ENCODE data around the gene RALGAPB.

Gene RALGAPB

DNA sequence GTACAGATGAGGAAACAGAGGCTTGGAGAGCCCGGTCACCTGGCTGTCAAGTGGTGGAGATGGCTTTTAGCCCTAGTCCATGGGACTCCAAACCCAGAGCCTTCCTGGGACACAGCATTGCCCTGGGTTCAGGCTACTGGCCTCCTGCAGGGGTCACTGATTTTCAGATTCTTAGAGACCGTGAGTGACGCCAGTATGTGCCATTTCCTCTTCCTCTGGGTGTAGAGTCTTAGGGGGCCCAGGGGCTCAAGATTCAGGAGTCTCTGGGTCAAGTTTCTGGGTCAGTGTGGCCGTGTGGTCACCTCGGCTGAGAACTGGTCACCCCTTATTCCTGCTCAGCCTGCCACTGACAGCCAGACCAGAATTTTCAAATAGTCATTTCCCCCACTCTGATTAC, 129.5 kb downstream of the RALGAPB start:
- H3K36me3 ChIP-seq (ENCODE audit: insufficient read depth, low read length), result no peaks in the 10 kb centered on the region
- no peaks in the 10 kb centered on the region for H3K9me3 ChIP-seq (ENCODE audit: control insufficient read depth, insufficient read depth, low read length)
- H3K9ac ChIP-seq (ENCODE audit: low read depth, low read length), result peak overlapping the region; percentile 67; the same call in 1 of the 2 replicates
- H3K4me1 ChIP-seq (ENCODE audit: insufficient read depth, low read length), result peaks cover 34% of the 10 kb centered on the region

DNA sequence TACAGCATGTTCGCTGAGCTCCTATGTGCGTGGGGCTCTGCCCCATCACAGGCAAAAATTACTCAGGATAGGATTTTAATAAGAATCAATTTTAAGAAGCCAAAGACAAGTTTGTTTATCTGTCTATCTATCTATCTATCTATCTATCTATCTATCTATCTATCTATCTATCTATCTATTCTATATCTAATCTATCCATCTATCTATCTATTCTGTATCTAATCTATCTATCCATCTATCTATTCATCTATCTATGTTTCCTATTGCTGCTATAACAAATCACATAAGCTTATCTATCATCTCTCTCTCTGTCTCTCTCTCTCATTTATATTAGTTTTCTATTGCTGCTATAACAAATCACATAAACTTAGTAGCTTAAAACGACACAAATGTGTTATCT, 130.6 kb downstream of the RALGAPB start:
- H3K36me3 ChIP-seq (ENCODE audit: insufficient read depth, low read length), result no peaks in the 10 kb centered on the region
- H3K4me1 ChIP-seq (ENCODE audit: insufficient read depth, low read length), result peaks cover 43% of the 10 kb centered on the region
- no peaks in the 10 kb centered on the region for H3K9me3 ChIP-seq (ENCODE audit: control insufficient read depth, insufficient read depth, low read length)
- no peak overlapping the region; the same call in 1 of the 2 replicates for H3K9ac ChIP-seq (ENCODE audit: low read depth, low read length)

DNA sequence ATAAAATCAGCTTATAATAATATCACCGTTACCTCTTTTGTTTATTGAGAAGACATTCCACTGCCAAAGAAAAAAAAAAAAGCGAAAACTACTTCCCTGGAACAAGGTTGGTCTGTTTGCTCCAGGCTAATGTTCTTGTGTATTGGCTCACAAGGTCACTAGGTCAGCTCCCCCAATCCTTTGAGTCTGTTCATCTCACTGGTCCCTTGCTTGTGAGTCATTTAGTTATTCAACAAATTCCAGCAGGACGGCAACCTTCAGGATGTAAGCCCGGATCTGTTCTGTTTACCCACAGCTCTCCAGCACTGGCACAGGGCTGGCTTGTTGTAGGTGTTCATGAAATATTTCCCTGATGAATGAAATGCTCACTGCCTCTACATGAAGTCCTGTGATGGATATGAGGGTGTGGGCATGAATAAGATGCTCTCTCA, 132.2 kb downstream of the RALGAPB start:
- peaks cover 42% of the 10 kb centered on the region for H3K4me1 ChIP-seq (ENCODE audit: insufficient read depth, low read length)
- no peak overlapping the region for H3K9ac ChIP-seq (ENCODE audit: low read depth, low read length)
- no peaks in the 10 kb centered on the region for H3K36me3 ChIP-seq (ENCODE audit: insufficient read depth, low read length)
- H3K9me3 ChIP-seq (ENCODE audit: control insufficient read depth, insufficient read depth, low read length), result no peaks in the 10 kb centered on the region

DNA sequence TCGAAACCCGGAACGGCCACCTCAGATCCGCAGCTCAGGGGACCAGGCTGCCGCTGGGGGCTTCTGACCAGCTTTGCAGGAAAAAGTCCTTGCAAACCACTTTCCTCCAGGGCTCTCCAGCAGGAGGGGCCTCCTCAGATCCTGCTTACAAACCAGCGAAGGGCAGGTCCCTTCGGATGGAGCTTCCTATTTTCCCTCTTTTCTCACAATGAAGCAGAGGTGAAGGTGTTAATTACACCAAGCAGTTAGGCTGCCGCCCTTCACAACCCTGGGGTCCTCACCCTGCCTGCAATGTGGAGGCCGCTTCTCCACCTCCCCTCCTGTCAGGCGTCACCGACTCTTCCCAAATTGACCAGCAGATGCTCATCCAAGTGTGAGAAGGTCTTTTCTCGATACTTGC, 134.7 kb downstream of the RALGAPB start:
- no peak overlapping the region for H3K9ac ChIP-seq (ENCODE audit: low read depth, low read length)
- H3K36me3 ChIP-seq (ENCODE audit: insufficient read depth, low read length), result no peaks in the 10 kb centered on the region
- peaks cover 31% of the 10 kb centered on the region for H3K4me1 ChIP-seq (ENCODE audit: insufficient read depth, low read length)
- H3K9me3 ChIP-seq (ENCODE audit: control insufficient read depth, insufficient read depth, low read length), result no peaks in the 10 kb centered on the region

DNA sequence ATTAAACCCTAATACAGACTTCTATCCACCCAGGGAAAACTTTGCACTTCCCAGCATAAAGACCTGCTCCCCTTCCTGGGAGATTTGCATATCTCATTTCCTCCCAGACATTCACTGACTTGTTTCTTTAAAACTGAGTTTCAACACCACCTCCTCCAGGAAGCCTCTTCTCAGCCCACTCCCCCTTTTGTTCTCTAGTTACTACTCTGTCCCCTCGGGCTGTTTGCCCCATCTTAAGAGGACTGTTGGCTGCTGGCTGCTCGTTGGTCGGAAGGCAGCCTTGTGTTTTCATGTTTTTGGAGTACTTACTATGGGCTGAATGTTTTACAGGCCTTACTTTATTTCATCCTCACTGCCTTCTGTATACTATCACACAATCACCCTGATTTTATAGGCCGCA, 135.5 kb downstream of the RALGAPB start:
- Histone ChIP-seq H3K9me3 (ENCODE audit: control insufficient read depth, insufficient read depth, low read length) (no peaks in the 10 kb centered on the region), H3K4me1 (ENCODE audit: insufficient read depth, low read length) (peaks cover 31% of the 10 kb centered on the region)

DNA sequence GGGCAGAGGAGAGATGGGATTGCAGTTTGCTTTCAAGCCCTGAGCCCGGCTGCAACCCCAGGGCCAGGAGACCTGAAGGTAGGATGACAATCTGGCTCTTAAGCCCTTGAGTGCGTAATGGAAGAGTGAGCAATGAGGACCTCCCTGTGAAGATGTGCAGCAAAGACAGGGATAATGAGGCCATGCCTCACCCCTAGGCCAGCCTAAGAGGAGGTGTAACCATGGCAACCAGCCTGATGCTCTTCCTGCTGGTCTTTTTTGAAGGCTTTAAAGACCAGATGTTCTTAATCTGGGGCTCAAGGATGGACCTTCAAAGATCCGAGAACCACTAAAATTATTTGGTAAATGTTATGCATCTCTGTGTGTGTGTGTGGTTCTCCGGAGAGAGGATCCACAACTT, 137.2 kb downstream of the RALGAPB start:
- peaks cover 25% of the 10 kb centered on the region for H3K4me1 ChIP-seq (ENCODE audit: insufficient read depth, low read length)
- no peak overlapping the region for H3K9ac ChIP-seq (ENCODE audit: low read depth, low read length)
- no peaks in the 10 kb centered on the region for H3K36me3 ChIP-seq (ENCODE audit: insufficient read depth, low read length)
- H3K9me3 ChIP-seq (ENCODE audit: control insufficient read depth, insufficient read depth, low read length), result no peaks in the 10 kb centered on the region

More for the DNA sequence above, 135.5 kb downstream of the RALGAPB start:
- no peak overlapping the region for H3K9ac ChIP-seq (ENCODE audit: low read depth, low read length)
- no peaks in the 10 kb centered on the region for H3K36me3 ChIP-seq (ENCODE audit: insufficient read depth, low read length)

DNA sequence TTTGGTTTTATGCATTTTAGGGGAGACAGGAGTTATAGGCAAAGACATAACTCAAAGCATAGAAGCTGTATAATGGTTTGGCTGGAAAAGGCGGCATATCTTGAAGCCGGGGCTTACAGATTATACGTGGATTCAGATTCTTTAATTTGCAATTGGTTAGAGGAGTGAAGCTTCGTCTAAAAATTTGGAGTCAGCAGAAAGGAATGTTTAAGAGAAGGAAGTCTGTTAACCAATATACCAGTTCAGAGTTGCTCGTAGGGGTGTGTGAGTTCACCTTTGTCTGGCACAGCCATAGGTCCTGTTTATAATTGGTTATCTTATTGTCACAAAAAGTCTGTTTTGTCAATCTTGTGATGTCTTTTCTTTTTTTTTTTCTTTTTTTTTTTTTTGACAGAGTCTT, 137.9 kb downstream of the RALGAPB start:
- Histone ChIP-seq H3K4me1 (ENCODE audit: insufficient read depth, low read length) (peaks cover 20% of the 10 kb centered on the region), H3K9ac (ENCODE audit: low read depth, low read length) (no peak overlapping the region)

DNA sequence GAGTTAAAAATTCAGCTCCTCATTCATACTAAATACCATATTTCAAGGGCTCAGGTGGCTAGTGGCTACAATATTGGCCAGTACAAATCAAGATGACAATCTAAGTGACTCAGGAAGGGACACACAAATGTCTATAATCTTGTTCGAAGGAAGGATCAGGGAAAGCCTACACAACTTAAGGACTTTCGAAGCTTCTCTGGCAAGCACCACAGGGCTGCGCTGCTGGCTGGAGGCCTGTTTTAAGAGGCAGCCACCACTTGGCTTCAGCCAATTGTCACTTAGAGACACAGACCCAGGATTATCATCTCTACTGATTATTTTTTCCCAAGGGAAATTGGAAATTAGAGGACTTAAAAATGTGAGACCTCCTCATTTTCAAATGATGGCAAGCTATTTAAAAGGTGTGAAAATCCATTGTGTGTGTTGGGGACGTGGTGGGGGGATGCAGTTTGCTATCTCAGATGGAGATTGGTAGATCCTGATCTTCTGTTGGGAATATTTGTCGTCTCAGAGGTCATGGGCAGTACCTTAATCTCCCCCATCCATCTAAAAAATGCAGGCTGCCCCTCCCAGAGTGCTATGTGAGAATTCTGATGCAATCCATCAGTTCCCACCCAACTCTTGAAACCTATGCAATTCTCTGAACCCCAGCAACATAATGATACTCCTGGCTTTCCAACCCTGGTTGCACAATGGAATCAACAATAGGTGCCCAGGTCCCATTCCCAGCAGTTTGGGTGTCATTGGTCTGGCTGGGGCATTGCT, 140.3 kb downstream of the RALGAPB start:
- Histone ChIP-seq H3K9ac (ENCODE audit: low read depth, low read length) (no peak overlapping the region), H3K9me3 (ENCODE audit: control insufficient read depth, insufficient read depth, low read length) (no peaks in the 10 kb centered on the region), H3K4me1 (ENCODE audit: insufficient read depth, low read length) (peaks cover 9% of the 10 kb centered on the region), H3K36me3 (ENCODE audit: insufficient read depth, low read length) (no peaks in the 10 kb centered on the region)

More for the DNA sequence above, 137.9 kb downstream of the RALGAPB start:
- Histone ChIP-seq H3K9me3 (ENCODE audit: control insufficient read depth, insufficient read depth, low read length) (no peaks in the 10 kb centered on the region), H3K36me3 (ENCODE audit: insufficient read depth, low read length) (no peaks in the 10 kb centered on the region)

DNA sequence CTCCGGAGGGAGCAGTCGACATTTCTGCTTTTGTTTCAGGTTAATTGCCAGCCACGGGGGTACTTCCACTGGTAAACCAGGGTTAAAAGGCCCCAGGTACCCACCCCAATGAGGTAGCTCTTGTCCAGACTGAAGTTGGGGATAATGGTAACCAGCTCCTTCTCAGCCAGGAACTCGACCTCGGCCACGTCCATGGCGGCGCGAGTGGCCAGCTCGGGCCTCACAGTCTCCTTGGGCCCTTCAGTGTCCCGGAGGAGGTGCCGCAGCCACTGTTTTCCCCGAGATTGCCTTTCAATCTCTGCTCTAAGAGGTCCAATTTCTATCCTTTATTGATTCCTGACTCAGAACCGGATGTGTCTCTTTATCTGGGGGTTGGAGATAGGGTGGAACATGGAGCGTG, 142.6 kb downstream of the RALGAPB start:
- Histone ChIP-seq H3K9me3 (ENCODE audit: control insufficient read depth, insufficient read depth, low read length) (no peaks in the 10 kb centered on the region), H3K36me3 (ENCODE audit: insufficient read depth, low read length) (no peaks in the 10 kb centered on the region), H3K4me1 (ENCODE audit: insufficient read depth, low read length) (no peaks in the 10 kb centered on the region; the same call in 1 of the 2 replicates), H3K9ac (ENCODE audit: low read depth, low read length) (no peak overlapping the region)

DNA sequence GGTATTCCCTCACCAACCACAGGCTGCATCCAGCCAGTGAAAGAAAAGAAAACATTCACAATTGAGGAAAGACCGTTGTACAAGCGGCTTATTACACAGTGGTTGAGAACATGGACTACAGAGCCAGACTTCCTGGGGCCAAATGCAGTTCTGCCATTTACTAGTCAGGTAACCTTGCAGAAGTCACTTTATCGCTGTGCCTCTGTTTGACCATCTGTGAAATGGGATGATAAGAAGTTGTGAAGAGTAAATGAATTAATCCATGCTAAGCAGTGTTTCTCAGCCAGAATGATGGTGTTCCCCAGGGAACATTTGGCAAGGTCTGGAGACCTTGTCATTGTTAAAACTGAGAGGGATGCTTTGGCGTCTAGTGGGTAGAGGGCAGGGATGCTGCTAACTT, 143.8 kb downstream of the RALGAPB start:
- no peaks in the 10 kb centered on the region for H3K36me3 ChIP-seq (ENCODE audit: insufficient read depth, low read length)
- H3K4me1 ChIP-seq (ENCODE audit: insufficient read depth, low read length), result no peaks in the 10 kb centered on the region; the same call in 1 of the 2 replicates
- H3K9ac ChIP-seq (ENCODE audit: low read depth, low read length), result no peak overlapping the region
- H3K9me3 ChIP-seq (ENCODE audit: control insufficient read depth, insufficient read depth, low read length), result no peaks in the 10 kb centered on the region

DNA sequence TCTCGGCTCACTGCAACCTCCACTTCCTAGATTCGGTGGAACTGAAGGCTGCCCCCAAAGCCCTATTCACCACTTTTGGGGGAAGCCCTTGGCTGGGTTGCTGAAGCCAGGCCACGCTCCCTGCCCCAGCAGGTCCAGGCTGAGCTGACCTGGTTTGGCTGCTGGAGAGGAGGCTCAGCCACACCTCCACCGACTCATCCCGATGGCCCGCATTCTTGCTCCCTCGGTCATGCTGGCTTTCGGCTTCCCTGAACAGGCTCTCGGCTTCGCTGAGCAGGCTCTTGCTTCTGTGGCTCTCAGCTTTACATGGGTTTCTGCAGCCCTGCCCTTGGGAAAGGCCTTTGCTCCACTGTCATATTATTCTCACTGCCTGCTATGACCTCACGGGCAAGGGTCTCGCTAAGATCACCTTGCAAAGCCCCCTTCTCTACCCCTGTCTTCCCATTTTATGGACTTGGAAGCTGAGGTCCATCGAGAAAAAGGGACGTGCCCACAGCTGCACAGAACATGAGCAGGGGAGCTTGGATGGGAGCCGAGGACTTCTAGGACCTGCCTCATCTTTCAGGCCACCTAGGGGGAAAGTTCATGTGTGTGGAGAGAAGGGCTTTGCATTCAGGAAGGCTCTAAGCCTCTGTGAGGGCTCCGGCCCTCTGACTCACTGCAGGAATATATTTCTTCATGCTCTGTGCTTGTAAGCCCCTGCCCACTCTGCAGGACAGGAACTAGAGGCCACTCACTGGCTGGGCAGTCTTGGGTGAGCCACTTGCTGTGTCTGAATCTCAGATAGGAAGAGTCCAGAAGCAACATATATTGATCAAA, 144.6 kb downstream of the RALGAPB start:
- no peaks in the 10 kb centered on the region for H3K36me3 ChIP-seq (ENCODE audit: insufficient read depth, low read length)
- H3K9me3 ChIP-seq (ENCODE audit: control insufficient read depth, insufficient read depth, low read length), result no peaks in the 10 kb centered on the region
- no peak overlapping the region for H3K9ac ChIP-seq (ENCODE audit: low read depth, low read length)
- no peaks in the 10 kb centered on the region; the same call in 1 of the 2 replicates for H3K4me1 ChIP-seq (ENCODE audit: insufficient read depth, low read length)

DNA sequence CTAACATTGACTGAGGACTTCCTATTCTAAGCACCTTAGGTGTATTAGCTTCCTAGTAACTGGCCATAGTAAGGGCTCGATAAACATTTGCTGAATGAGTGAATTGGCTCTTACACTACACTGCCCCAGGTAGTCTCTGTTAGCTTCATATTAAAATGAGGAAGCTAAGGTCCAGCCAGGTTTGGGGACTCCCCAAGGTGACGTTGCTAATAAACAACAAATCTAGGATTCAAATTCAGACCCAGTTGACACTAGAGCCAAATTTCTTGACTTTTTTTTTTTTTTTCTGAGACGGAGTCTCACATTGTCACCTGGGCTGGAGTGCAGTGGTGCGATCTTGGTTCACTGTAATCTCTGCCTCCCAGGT, 145.2 kb downstream of the RALGAPB start:
- Histone ChIP-seq H3K9ac (ENCODE audit: low read depth, low read length) (no peak overlapping the region), H3K9me3 (ENCODE audit: control insufficient read depth, insufficient read depth, low read length) (no peaks in the 10 kb centered on the region), H3K36me3 (ENCODE audit: insufficient read depth, low read length) (no peaks in the 10 kb centered on the region), H3K4me1 (ENCODE audit: insufficient read depth, low read length) (no peaks in the 10 kb centered on the region; the same call in 1 of the 2 replicates)

DNA sequence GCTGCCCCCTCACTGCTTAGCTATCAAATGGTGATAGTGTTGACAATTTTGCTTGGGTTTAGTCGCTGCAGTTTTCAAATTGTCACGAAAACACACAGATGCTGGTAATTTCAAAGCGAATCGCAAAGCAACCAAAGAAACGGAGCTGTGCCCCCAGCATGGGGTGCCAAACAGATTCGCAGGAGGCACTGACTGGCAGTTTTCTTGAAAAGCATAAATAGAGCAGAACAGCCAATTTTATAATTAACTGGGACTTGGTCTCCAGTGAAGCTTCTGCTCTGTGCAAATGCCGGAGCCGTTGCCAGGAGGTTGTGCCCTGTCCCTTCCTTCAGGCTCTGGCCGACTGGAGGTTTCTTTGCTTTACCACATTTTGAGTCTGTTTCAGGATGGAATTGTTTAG, 147.8 kb downstream of the RALGAPB start:
- no peaks in the 10 kb centered on the region; the same call in 1 of the 2 replicates for H3K4me1 ChIP-seq (ENCODE audit: insufficient read depth, low read length)
- H3K36me3 ChIP-seq (ENCODE audit: insufficient read depth, low read length), result no peaks in the 10 kb centered on the region; the same call in 1 of the 2 replicates
- H3K9ac ChIP-seq (ENCODE audit: low read depth, low read length), result no peak overlapping the region
- H3K9me3 ChIP-seq (ENCODE audit: control insufficient read depth, insufficient read depth, low read length), result no peaks in the 10 kb centered on the region

DNA sequence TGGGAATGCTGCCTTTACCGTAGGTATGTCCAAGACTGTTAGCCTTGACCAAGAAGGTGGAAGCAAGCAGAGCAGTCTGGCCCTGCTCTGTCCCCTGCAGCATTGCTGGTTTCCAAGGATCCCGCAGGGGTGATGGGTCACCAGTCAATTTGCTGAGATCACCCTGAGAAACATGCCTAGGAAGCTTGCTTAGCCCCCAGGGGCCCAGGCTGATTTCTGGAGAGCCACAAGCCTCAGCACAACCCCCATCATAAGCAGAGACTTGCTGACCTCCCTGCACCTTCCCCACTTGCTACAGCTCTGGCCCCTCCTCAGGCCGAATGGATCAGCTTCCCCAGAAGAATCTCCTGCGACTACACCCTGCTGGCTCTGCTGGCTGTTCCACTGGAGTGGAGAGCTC, 150.4 kb downstream of the RALGAPB start:
- no peaks in the 10 kb centered on the region for H3K9me3 ChIP-seq (ENCODE audit: control insufficient read depth, insufficient read depth, low read length)
- peaks cover 4% of the 10 kb centered on the region for H3K36me3 ChIP-seq (ENCODE audit: insufficient read depth, low read length)
- peaks cover 4% of the 10 kb centered on the region; the same call in 1 of the 2 replicates for H3K4me1 ChIP-seq (ENCODE audit: insufficient read depth, low read length)
- no peak overlapping the region for H3K9ac ChIP-seq (ENCODE audit: low read depth, low read length)

DNA sequence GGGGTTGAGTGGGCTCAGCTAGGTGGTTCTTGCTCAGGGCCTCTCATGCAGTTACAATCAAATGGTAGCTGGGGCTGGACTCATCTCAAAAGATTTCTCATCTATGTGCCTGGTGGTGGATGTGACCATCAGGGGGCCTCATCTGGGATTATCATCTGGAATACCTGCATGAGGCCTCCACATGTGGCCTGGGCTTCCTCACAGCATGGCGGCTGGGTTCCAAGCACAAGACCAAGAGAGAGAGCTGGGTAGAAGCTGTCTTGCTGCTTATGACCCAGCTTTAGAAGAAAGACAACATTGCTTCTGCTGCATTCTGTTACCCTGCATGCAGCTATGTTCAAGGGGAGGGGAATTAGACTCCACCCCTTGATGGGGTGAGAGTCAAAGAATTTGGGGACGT, 151.4 kb downstream of the RALGAPB start:
- Histone ChIP-seq H3K9me3 (ENCODE audit: control insufficient read depth, insufficient read depth, low read length) (no peaks in the 10 kb centered on the region), H3K36me3 (ENCODE audit: insufficient read depth, low read length) (peaks cover 4% of the 10 kb centered on the region), H3K9ac (ENCODE audit: low read depth, low read length) (no peak overlapping the region), H3K4me1 (ENCODE audit: insufficient read depth, low read length) (peaks cover 11% of the 10 kb centered on the region; the same call in 1 of the 2 replicates)
